Activated B cell treated with CpG ODN at 0.5 μM for 24 hours (primary cell): ENCODE data around the gene ZSCAN25. TPM values are rescaled to one million over a fixed set of nuclear protein-coding genes. Genes with fewer than 3 reads are reported as not detected.
"Not testable (repeated sequence)": the region's sequence is repeated elsewhere in the genome, so short reads cannot be mapped to it uniquely, and the experiment has no call there.

Experiments used
- ATAC-seq: fragments of 200-7000 bp; cut with Tn5 transposase; one replicate; pipeline ENCODE4 v1.10.0; 2021; ENCODE audit warnings: low read depth, mild to moderate bottlenecking, moderate library complexity
- CTCF ChIA-PET: fragments of 350-600 bp; sonication (Branson Sonifier 250); formaldehyde crosslinking; loops from one replicate; lab custom pipeline; 2021; ENCODE audit warnings: antibody characterized with exemption; lab: Charles Lee
- POLR2A ChIA-PET: fragments of 350-600 bp; sonication (Branson Sonifier 250); formaldehyde crosslinking; loops from one replicate; lab custom pipeline; 2021; ENCODE audit warnings: antibody characterized with exemption; lab: Charles Lee
- DNase-seq: peaks from one replicate; pipeline ENCODE4 v3.0.0; 2022
- H3K27ac Mint-ChIP-seq: one replicate; pipeline ENCODE4 v1.8.0; 2020; ENCODE audit warnings: mixed read lengths
- H3K27me3 Mint-ChIP-seq: one replicate; pipeline ENCODE4 v1.8.0; 2021; ENCODE audit warnings: mixed read lengths
- H3K36me3 Mint-ChIP-seq: one replicate; pipeline ENCODE4 v1.8.0; 2021; ENCODE audit warnings: low read depth, mixed read lengths
- H3K4me1 Mint-ChIP-seq: one replicate; pipeline ENCODE4 v1.8.0; 2021; ENCODE audit warnings: mixed read lengths
- H3K4me3 Mint-ChIP-seq: one replicate; pipeline ENCODE4 v1.8.0; 2020; ENCODE audit warnings: mild to moderate bottlenecking, mixed read lengths
- H3K9me3 Mint-ChIP-seq: one replicate; pipeline ENCODE4 v1.8.0; 2020; ENCODE audit warnings: mixed read lengths
- intact Hi-C: fragments of 100-400 bp; cut with micrococcal nuclease; formaldehyde crosslinking; loops from one replicate; pipeline ENCODE4 v1.15.1; 2024
- total RNA-seq: library from RNA; stranded (reverse); gene quantifications from 2 replicates; pipeline ENCODE4 v1.2.3, GENCODE V29; 2022
- TF ChIP-seq, protein P1 (sequence below): fragments of 200-600 bp; IDR thresholded peaks from one replicate; pipeline ENCODE4 v1.8.0; 2022; ENCODE audit warnings: antibody characterized with exemption, mild to moderate bottlenecking

ZSCAN25 gene
- 28.5 and 33.4 TPM in 2 replicates for total RNA-seq

GRCh38 chr7:99616359-99617191 lies at the start of gene ZSCAN25:
ZSCAN25 (plus strand) TSS chr7:99616946; CDS start chr7:99619607, 2,661 bp downstream.
- TF ChIP-seq, protein P1, sequence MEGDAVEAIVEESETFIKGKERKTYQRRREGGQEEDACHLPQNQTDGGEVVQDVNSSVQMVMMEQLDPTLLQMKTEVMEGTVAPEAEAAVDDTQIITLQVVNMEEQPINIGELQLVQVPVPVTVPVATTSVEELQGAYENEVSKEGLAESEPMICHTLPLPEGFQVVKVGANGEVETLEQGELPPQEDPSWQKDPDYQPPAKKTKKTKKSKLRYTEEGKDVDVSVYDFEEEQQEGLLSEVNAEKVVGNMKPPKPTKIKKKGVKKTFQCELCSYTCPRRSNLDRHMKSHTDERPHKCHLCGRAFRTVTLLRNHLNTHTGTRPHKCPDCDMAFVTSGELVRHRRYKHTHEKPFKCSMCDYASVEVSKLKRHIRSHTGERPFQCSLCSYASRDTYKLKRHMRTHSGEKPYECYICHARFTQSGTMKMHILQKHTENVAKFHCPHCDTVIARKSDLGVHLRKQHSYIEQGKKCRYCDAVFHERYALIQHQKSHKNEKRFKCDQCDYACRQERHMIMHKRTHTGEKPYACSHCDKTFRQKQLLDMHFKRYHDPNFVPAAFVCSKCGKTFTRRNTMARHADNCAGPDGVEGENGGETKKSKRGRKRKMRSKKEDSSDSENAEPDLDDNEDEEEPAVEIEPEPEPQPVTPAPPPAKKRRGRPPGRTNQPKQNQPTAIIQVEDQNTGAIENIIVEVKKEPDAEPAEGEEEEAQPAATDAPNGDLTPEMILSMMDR: no peak
- H3K36me3 Mint-ChIP-seq: peaks cover 42% of the 10 kb centered on the region
- ChIA-PET POLR2A (interaction anchor here (0.6 to 3.8 kb wide), 11 partner anchors 10 to 1629 kb away, joined by 3 to 43 read pairs (median 4); partner anchors contain the start of genes FAM200A, FIS1, TRIM4 and ZKSCAN1), CTCF (interaction anchor here (0.7 kb wide), 1 partner anchor 112 kb away, joined by 4 read pairs; the partner anchor contains the start of gene ZKSCAN5)
- peak within 1 kb of the TSS; percentile 90 for H3K27ac Mint-ChIP-seq
- peak; percentile 95 for ATAC-seq
- DNase-seq: peak; percentile 78
- H3K4me3 Mint-ChIP-seq: peak within 1 kb of the TSS; percentile 97
- H3K9me3 Mint-ChIP-seq: no peaks in the 10 kb centered on the region
- H3K27me3 Mint-ChIP-seq: no peaks in the 10 kb centered on the region
- intact Hi-C loops: loop anchor here (1.0 to 5.0 kb wide), 7 partner anchors 58 to 249 kb away; partner anchors contain the start of genes CPSF4, FAM200A, PTCD1 and ZKSCAN5
- H3K4me1 Mint-ChIP-seq: peaks cover 30% of the 10 kb centered on the region

DNA sequence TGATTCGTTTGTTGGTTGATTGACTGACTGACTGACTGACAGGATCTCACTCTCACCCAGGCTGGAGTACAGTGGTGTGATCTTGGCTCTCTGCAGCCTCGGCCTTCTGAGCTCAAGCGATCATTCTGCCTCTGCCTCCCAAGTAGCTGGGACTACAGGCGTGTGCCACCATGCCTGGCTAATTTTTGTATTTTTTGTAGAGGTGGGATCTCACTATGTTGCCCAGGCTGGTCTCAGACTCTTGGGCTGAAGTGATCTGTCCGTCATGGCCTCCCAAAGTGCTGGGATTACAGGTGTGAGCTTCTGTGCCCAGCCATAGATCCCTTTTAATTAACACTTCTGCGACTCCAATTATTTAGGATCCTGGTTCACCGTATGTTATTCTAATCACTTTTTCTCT lies 48.0 kb upstream of the ZSCAN25 start:
- ATAC-seq, H3K27me3 Mint-ChIP-seq, intact Hi-C loops, POLR2A ChIA-PET, H3K4me3 Mint-ChIP-seq, H3K4me1 Mint-ChIP-seq, CTCF ChIA-PET, DNase-seq, H3K9me3 Mint-ChIP-seq, H3K27ac Mint-ChIP-seq: not testable (repeated sequence)
- peaks cover 66% of the 10 kb centered on the region for H3K36me3 Mint-ChIP-seq

GRCh38 chr7:99571768-99572167 lies 45.0 kb upstream of the ZSCAN25 start:
- ChIA-PET POLR2A (interaction anchor here (0.6 to 1.2 kb wide), 2 partner anchors 13 to 49 kb away, joined by 3 to 4 read pairs; partner anchors contain the start of gene ZNF655), CTCF (no interaction called here)
- Mint-ChIP-seq H3K4me1 (no peaks in the 10 kb centered on the region), H3K27me3 (no peaks in the 10 kb centered on the region), H3K36me3 (peaks cover 49% of the 10 kb centered on the region), H3K4me3 (no peak overlapping the region), H3K9me3 (no peaks in the 10 kb centered on the region), H3K27ac (no peak overlapping the region)
- no peak for ATAC-seq
- DNase-seq: no peak
- TF ChIP-seq, protein P1: no peak
- intact Hi-C loops: no loop called here

DNA sequence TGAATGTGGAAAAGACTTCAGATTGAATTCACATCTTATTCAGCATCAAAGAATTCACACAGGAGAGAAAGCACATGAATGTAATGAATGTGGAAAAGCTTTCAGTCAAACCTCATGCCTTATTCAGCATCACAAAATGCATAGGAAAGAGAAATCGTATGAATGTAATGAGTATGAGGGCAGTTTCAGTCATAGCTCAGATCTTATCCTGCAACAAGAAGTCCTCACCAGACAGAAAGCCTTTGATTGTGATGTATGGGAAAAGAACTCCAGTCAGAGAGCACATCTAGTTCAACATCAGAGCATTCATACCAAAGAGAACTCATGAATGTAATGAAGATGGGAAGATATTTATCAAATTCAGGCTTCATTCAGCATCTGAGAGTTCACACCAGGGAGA lies 43.5 kb upstream of the ZSCAN25 start:
- no peak for ATAC-seq
- CTCF ChIA-PET: no interaction called here
- no peak overlapping the region for H3K27ac Mint-ChIP-seq

DNA sequence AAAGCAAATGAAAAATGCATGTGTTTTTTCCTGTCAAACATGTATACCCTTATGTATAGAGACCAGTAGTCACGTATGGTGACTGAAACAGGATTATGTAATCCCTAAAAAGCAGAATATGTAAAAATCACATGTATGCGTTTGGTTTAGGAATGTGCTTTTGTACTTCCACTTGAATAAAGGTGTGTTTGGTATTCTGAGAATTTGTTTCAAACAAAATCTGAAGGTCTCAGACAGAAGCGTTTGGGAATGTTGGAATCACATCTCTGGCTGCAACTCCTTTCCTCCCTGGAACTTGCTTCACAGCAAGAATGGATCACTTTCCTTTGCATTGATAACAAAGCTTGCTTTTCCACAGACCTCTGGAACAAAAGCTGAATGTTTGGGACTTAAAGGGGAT lies 40.5 kb upstream of the ZSCAN25 start:
- DNase-seq: no peak
- H3K9me3 Mint-ChIP-seq: no peaks in the 10 kb centered on the region
- TF ChIP-seq, protein P1: no peak
- ChIA-PET POLR2A (no interaction called here), CTCF (no interaction called here)
- intact Hi-C loops: no loop called here
- peaks cover 30% of the 10 kb centered on the region for H3K36me3 Mint-ChIP-seq
- H3K4me3 Mint-ChIP-seq: no peak overlapping the region
- H3K27ac Mint-ChIP-seq: no peak overlapping the region
- no peak for ATAC-seq
- no peaks in the 10 kb centered on the region for H3K27me3 Mint-ChIP-seq
- H3K4me1 Mint-ChIP-seq: peaks cover 32% of the 10 kb centered on the region

More for the DNA sequence above, 43.5 kb upstream of the ZSCAN25 start:
- intact Hi-C loops: no loop called here
- no peaks in the 10 kb centered on the region for H3K27me3 Mint-ChIP-seq
- H3K36me3 Mint-ChIP-seq: peaks cover 47% of the 10 kb centered on the region
- peaks cover 9% of the 10 kb centered on the region for H3K4me1 Mint-ChIP-seq
- TF ChIP-seq, protein P1: no peak
- POLR2A ChIA-PET: no interaction called here
- DNase-seq: no peak
- H3K4me3 Mint-ChIP-seq: no peak overlapping the region
- H3K9me3 Mint-ChIP-seq: no peaks in the 10 kb centered on the region
